Measurements from ENCODE around the gene PTGR3.
"Not testable (repeated sequence)": the region's sequence is repeated elsewhere in the genome, so short reads cannot be mapped to it uniquely, and the experiment has no call there.

Gene PTGR3

DNA sequence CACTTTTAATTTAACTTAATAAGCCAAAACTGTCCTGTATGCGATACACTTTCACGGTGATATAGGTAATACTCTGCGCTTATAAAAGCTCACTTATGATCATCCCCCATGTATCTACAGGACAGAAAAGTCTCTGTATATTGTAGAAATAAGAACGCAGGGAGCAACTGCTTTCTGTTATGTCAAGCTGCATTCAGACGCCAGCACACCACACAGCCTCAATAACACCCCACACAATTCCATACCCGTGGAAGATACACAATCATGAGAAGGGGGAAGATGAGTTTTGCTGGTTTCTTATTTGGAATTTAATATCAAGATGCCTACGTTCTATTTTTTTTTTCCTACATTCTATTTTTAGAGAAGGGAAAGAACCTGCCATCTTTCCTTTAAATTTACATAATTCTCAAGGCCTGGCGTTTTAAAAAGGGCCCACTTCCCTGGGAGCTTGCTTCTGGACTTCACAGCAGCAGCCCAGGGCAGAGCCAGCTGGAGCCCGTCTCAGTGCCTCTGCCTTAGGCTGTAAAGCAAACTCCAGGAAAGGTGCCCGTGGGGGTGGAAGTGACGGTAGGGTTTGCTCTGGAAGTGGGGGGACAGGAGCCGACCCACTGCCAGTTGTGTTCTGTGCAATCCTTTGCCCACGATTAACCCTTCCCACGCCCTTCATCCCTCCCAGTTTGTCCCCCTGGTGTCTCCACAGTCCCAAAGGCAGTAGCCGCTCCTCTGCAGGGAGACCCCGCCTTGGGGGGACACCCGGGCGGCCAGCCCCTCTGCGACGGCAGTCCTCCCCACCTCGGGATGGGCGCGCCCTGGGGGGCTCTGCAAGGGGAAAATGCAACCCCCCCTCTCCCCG, 5.3 kb downstream of the PTGR3 start:
- no peak for DNase-seq (ENCODE audit: low read depth in 3 of 3)

DNA sequence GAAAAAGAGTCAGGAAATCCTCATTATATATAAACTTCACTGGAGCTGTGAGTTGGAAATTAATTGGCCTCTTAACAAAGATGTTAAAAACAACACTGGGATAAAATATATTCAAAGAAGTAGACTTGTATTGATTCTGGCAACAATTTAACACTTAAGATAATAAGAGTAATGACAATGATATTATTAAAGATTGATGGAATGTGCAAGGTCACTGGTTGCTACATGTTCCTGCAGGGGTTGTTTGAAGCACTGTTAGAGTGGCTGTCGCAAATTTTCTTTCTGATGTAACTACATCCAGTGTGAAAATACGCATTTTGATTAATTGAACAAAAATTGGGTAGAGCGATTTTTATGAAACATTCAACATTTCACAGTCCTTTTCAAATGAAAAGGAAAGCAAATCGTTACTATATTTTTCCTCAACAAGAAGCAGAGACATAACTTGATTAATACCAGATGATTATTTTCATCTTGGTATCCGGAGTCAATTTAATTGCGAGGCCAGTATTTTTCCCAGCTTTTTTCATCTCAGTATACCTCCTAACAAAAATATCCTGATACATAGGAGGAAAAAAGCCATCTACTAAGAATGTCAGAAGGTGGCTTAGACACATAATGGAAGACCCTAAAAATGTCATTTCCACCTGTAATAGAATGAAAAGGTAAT, 6.1 kb downstream of the PTGR3 start:
- DNase-seq (ENCODE audit: low read depth in 3 of 3): no peak

DNA sequence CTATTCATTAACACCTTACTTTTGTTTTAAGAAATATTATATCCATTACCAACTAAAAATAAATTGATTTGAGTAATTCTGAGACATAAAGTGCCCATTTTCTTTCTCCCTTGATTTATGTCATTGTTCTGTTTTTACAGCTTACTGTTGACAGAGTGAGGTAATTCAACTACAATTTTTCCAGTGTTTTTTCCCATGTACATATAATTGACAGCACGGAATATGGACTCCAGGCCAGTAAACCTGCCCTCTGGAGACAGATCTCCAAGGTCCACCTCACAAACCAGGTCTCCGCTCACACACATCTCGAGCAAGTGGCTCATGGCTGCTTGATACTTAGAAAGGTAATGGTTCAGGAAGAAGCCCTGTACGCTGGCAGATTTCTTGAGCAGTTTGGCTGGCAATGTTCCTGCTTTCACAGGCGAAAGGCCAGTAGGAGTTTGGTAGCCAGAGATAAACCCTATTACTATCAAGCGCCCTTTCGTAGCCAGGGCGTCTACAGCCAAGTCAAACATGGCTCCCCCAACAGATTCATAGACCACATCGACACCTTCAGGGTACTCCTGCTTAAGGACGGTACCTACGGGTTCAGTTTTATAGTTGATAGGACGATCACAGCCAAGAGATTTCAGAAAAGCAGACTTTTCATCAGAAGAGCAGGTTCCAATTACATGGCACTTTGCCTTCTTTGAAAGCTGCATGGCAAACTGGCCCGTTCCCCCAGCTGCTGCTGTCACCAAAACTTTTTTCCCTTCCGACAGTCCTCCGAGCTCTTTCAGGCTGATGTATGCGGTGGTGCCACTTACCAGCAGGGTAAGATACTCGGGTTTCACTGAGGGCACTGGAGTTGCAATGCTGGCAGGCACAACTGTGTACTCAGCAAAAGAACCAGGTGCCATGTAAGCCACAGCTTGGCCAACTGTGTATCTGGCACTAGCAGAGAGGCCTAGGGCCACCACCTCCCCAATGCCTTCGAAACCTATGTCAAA, 7.4 kb downstream of the PTGR3 start:
- no peak for DNase-seq (ENCODE audit: low read depth in 3 of 3)

DNA sequence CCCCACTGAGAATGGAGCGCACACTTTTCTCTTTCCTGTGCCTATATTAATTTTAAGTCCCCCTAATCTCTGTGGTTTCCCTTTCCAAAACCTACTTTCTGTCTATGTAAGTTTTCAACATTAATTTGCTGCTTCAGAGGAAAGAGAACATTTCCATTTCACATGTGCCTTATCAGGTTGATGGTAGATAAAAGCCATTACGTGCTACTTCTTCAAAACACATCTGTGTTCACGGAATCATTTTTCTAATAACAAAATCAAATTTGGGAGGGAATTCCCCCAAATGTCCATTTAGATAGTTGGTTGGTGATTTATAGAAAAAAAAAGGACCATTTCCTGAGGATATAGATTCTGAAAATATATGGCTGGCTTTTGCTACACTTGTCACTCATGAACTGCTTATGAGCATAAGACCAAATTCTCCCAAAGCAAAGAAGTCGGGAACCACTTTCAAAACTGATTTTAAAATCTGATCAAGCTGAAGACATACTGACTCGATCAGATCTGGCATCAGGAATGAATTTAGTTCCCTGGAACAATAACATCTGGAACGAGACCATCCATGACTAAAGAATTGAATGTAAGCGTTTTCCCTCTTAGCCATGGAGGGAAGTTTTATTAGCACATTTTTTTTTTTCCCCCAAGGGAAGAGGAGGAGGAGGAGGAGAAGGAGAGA, 8.2 kb downstream of the PTGR3 start:
- no peak for DNase-seq (ENCODE audit: low read depth in 3 of 3)

DNA sequence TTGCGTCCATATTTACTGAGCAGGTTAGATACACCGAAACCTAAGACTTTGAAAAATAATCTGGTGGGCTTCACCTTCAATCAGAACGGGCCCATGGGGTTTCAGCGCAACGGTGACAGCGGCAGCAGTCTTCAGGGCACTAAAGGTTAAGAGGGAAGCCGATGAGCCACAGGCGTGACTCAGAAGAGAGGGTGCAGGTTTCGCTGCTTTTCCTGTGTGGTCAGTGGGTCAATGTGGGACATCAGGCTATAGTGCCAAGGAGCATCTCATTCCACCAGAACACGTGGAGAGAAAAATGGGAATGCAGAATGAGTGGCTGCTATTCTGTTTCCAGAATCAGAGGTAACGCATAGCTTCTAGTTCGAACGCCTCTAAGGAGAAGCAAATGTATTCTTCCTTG, 8.9 kb downstream of the PTGR3 start:
- DNase-seq (ENCODE audit: low read depth in 3 of 3): no peak

DNA sequence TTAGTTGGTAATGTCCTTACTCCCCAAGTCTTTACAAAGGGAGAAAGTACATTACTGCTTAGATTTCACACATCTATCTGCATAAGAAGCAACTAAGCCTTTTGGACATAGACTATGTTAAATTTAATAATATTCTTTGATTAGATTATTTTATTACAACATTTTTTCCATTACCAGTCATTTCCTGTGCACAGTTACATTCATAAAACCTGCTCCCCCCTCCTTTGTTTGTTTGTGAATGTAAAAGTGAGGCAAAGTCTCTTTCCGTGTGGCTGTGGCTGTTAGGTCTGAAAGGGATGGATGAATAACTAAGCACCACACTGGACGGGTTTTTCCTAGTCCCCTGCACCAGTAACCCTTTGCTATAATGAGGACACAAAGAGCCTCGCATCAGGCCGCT, 9.6 kb downstream of the PTGR3 start:
- DNase-seq (ENCODE audit: low read depth in 3 of 3): no peak

DNA sequence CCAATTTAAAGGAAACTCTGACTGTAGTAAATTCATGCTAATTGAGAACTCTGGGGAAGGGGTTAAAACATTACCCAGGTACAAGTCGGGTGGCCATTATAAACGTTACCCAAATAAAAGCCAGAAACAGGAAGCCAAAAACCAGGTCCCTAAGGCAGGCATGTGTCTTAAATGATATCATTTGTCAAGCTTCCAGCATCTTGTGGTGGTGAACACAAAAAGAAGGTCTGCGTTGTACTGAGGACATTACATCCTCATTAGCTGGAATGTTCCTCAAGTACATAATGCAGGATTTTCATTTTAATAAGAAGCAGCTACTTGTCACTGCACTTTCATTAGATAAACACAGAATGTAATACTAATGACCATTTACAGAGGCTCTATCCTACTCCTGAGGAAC, 10.9 kb downstream of the PTGR3 start:
- DNase-seq (ENCODE audit: low read depth in 3 of 3): no peak

DNA sequence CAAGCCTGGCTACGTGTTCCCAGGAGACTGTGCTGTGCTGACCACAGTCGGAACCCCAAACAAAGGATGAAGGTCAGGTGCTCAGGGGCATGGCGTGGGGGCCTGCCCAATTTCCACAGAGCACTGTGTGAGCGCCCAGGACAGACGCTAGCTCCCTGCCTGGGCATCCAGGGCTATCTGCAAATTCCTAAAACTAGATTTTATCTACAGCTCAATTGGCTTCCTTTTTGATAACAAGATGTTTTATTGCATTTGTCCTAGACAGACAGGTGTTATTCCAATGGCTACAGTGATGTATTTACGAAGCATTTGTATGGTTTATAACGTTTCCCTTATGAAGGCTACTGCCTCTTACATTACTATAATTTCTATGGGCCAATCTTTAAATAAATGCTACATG, 16.0 kb downstream of the PTGR3 start:
- no peak for DNase-seq (ENCODE audit: low read depth in 3 of 3)

DNA sequence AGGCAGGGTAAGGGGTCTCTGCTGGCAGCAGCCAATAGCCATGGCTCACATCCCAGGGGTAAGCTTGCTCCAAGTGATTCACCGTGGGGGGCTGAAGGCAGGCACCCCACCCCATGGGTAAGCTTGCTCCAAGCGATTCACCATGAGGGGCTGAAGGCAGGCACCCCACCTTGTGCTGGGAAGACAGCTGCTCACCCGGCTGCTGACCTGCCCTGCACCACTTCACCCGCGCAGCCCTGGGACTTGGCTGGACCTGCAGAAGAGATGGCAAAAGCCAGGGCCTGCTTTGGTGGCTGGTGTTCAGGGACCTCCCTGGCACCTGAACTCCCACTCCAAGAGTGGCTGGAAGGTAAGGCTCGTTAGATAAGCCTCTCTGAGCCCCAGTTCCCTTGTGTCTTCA, 19.2 kb downstream of the PTGR3 start:
- no peak for DNase-seq (ENCODE audit: low read depth in 3 of 3)

DNA sequence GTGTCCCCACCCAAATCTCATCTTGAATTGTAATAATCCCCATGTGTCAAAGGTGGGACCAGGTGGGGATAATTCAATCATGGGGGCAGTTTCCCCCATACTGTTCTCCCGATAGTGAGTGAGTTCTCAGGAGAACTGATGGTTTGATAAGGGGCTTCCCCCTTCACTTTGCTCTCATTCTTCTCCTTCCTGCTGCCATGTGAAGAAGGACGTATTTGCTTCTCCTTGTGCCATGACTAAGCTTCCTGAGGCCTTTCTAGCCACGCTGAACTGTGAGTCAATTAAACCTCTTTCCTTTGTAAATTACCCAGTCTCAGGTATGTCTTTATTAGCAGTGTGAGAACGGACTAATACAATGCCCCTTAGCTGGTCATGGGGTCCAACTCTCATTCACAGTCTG, 21.2 kb downstream of the PTGR3 start:
- not testable (repeated sequence) for DNase-seq (ENCODE audit: low read depth in 3 of 3)

DNA sequence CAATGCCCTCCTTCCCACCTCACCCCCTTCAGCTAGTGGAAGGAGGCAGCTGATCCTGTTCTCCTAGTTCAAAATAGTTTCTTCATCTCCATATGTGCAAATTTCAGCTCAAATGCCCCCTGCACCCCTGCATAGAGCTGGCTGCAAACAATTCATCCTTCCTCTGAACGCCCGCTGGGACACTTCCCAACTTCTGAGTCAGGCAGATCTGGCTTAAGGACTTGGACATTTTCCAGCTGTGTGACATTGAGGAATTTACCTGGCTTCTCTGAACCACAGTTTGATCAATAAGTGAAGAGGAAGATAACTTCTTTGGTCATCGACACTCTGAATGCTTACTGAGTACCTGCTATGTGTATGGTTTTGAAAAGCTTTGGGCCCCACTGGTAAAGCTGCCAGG, 23.5 kb downstream of the PTGR3 start:
- no peak for DNase-seq (ENCODE audit: low read depth in 3 of 3)

DNA sequence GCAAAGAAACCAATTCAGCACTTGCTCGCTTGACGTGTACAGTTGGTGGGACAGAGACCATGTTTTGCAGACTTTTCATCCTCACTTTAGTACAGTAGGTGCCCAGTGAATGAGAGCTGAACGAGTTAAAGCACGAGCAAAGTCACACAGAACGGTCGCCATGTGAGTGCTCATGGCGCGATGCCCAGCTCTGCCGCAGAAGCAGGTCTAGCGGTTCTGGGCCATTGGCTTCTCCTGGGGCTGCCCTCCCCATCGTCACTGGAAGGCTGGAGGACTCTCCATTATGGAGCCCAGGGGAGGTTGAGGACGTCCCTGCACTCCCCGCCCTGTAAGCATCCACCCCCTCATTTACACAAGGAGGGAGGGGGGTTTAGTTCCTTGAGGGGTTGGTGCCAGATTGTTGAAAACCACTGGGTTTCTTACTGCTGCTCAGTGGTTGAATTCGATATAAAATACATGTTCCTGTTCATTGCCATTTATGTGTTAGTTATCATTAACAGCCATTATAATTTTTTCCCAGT, 24.9 kb downstream of the PTGR3 start:
- no peak for DNase-seq (ENCODE audit: low read depth in 3 of 3)

DNA sequence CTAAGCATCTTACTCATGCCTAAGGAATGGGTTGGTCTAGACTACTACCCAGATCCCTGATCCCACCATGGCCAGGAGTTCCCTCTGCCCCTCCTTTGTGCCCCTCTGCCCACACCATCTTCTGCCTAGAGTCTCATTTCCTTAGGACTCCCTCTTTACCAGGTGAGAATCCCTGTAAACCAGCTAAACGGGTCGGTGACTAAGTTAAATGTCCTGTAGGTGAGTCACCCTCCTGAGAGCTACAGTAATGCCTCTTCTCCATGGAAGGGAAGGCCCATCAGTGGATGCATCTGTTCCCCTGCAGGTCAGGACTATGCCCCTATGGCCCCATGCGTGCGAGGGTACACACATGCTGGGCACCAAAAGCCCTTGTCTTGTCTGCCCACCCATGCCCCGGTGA, 25.4 kb downstream of the PTGR3 start:
- no peak for DNase-seq (ENCODE audit: low read depth in 3 of 3)

DNA sequence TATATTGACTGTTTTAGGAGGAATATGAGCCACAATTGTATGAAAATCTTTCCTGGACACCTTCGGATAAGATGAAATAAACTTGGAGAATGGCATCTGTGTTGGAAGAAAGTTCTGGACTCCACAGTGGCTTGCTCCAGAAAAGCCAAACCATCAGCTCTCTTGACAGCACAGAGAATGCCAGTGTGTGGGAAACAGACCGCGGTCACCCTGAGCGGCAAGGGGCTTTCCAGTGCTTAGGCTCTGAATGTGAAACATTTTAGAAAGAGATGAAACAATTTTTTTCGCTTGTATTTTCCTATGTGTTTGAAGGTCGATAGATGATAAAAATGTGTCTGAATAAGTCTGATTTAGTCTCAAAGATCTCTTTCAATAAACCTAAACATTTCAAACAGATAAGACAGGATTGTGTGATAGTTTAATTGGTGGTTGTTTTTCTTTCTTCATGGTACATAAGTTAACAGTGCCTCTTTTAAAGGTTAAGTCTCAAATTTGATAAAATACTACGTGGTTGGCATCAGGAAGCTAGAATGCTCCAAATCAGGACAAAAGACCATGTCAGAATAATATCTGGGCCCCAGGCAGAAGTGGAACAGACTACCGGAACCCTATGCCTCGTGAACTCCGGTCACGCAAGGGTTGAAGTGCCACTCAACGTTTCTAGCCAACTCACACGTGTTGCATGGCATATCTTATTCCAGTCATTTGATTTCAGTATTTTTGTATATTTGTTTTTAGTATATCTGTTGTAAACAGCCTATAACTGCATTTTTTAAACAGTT, 28.9 kb downstream of the PTGR3 start:
- DNase-seq (ENCODE audit: low read depth in 3 of 3): no peak

DNA sequence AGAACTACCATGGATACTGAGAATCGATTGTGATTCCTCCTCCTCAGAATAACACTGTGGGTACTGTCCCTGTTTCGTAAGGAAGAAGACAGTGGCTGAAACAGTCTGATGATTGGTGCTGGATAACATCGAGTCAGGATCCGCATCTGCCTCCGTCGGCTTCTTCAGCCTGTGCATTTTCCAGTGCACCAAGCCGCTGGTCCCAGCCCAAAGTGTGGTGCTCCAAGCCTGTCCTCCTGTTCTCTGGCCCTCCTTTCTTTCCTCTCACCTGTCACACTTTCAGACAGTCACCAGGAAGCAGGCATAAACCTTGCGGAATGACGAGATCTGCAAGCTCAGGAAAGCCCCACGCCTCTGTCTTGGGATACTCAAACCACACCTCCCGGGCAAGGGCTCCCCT, 30.6 kb downstream of the PTGR3 start:
- DNase-seq (ENCODE audit: low read depth in 3 of 3): no peak

DNA sequence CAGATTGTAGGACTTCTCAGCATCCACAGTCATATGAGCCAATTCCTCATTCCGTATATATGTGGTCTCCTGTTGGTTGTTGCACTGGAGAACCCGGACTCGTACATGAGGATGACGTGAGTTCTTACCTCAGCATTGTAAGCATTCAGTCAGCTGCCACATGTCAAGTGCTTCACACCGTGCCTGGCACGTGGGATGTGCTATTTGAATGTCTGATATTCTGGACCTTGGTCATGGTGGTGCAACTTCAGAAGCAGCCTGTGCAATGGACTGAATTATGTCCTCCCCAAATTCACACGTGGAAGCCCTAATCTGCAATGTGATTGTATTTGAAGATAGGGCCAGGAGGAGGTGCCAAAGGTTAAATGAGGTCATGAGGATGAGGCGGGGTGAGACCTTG, 32.1 kb downstream of the PTGR3 start:
- no peak for DNase-seq (ENCODE audit: low read depth in 3 of 3)

DNA sequence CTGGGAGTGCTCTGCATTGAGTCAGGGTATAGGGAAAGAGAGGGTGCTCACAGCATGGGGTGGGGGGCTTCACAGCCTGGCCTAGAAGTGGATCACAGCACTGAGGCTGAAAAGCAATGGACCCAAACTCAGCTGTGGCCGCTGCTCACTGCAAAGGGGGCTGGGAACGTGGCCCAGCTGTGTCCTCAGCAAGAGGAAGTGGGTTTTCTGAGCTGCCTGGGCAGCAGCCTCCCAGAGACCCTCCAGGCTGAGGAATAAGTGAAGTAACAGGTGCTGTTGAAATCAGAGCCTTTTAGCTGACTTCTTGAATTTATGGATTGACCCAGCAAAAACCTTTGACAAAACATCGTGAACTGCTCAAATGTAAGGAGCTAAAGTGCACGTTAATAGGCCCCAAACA, 35.2 kb downstream of the PTGR3 start:
- no peak for DNase-seq (ENCODE audit: low read depth in 3 of 3)

DNA sequence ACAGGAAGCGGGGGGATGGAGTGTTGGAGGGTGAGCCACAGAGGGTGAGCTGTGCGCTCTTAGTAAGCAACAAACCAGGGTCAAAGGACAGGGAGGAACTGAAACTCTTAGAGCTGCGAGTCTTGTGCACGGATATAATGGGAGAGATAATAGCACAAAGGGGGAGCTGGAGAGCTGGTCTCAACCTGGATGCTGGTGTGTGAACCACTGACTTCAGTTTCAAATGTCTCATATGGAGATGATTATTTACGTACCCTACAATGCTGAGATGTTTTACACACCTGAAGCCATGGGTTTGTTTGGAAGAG, 35.9 kb downstream of the PTGR3 start:
- DNase-seq (ENCODE audit: low read depth in 3 of 3): no peak

DNA sequence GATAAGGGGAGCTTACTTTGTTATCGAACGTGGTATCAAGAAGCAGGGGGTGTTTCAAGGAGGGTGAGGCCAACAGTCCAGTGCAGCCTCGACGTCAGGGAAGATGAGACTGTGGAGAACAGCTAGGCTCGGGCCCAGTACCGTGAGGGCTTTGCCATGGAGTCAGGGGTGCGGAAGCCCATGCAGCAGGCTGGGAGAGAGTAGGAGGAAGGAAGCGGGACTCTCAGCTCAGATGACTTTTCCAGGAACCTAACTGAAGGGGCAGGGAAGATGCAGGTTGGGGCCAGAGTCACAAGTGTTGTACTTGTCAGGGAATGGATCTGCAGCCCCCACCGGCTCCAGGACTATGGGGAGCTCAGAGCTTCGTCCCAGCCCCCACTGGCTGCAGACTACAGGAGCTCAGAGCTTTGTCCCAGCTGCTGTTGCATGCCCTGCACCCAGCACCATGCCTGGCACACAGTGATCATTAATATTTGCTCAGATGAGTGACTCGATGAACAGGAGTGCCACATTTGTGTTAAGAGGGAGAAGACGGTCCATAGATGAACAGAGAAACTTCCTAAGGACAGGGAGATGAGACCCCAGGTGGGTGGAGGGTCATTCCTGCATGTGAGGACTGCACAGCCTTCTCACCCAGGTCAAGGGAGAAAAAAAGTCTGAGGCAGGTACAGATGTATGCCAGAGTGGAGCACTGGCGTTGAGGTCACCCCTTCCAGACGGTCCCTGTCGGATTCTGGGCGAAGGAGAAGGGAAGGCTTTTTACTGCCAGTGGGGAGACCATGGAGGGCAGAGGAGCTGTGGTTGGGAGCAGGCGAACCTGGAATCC, 36.4 kb downstream of the PTGR3 start:
- DNase-seq (ENCODE audit: low read depth in 3 of 3): no peak

DNA sequence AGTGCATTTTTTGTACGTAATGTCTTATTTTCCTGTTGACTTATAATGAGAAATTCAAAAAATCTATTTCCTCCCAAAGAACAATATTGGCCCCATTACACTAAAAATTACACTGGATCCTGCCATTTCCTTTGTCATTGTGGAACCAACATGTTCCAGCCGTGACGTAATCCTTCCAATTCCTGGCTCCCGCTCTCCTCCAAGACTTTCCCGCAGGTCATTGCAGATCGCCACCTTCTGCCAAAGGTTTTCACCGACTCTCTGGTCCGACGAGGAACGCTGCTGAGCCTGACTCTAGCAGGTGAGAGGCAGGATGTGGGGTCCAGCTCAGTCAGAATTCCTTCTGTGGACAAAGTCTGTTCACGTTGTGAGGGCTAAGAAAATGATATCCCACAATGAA, 38.0 kb downstream of the PTGR3 start:
- DNase-seq (ENCODE audit: low read depth in 3 of 3): no peak

All from stimulated activated CD4-positive, alpha-beta T cell treated with anti-CD3 and anti-CD28 coated beads, TNF-alpha, amount 100 ng/mL, for 24 hours (primary cell).